ENCODE results near the gene DDX6.

DDX6 gene

DNA sequence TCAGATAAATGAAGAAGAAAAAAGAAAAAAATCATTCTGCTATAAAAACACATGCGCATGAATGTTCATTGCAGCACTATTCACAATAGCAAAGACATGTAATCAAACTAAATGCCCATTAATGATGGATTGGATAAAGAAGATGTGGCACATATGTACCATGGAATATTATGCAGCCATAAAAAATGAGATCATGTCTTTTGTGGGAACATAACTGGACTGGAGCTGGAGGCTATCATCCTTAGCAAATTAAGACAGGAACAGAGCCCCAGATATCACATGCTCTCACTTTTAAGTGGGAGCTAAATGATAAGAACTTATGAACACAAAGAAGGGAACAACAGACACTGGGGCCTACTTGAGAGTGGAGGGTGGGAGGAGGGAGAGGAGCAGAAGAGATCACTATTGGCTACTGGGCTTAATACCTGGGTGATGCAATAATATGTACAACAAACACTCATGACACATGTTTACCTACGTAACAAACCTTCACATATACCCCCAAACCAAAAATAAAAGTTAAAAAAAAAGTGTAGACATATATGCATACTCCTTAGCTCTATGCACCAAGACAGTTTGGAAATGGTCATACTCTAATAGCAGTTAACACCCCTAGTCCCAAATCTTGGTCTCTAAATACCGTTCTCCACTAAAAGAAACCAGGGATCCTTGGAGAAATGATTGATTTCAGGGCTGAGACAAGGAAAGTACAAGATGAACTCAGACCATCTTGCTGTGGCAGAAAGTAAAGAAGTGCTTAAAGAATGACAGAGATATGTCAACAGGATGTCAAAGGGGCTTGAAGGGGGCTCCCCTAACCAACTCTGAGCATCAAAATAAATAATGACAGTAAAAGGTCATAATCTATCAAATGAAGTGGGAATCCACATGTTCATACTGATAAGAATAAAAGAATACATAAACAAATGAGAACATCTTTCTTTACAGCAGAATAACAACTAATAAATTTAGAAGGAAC is 17.1 kb upstream of the DDX6 start:
- TF ChIP-seq BACH2 (CRISPR knock-in tag; IDR thresholded peaks at IDR 0.05; ENCODE audit: borderline replicate concordance) (no peak), TCF4 (CRISPR knock-in tag; IDR thresholded peaks at IDR 0.05; ENCODE audit: borderline replicate concordance) (no peak), ISL1 (CRISPR knock-in tag; IDR thresholded peaks at IDR 0.05) (no peak), CSDC2 (CRISPR knock-in tag; IDR thresholded peaks at IDR 0.05) (no peak), ZNF70 (CRISPR knock-in tag; IDR thresholded peaks at IDR 0.05) (no peak), SNAI2 (CRISPR knock-in tag; IDR thresholded peaks at IDR 0.05) (no peak), OSR1 (CRISPR knock-in tag; IDR thresholded peaks at IDR 0.05) (no peak), GLIS3 (CRISPR knock-in tag; IDR thresholded peaks at IDR 0.05) (no peak), ESRRG (CRISPR knock-in tag; IDR thresholded peaks at IDR 0.05) (no peak), ZFP3 (CRISPR knock-in tag; IDR thresholded peaks at IDR 0.05) (no peak), ZNF8 (CRISPR knock-in tag; IDR thresholded peaks at IDR 0.05) (no peak), TSHZ2 (CRISPR knock-in tag; IDR thresholded peaks at IDR 0.05) (no peak)
- TF ChIP-seq, protein P1, sequence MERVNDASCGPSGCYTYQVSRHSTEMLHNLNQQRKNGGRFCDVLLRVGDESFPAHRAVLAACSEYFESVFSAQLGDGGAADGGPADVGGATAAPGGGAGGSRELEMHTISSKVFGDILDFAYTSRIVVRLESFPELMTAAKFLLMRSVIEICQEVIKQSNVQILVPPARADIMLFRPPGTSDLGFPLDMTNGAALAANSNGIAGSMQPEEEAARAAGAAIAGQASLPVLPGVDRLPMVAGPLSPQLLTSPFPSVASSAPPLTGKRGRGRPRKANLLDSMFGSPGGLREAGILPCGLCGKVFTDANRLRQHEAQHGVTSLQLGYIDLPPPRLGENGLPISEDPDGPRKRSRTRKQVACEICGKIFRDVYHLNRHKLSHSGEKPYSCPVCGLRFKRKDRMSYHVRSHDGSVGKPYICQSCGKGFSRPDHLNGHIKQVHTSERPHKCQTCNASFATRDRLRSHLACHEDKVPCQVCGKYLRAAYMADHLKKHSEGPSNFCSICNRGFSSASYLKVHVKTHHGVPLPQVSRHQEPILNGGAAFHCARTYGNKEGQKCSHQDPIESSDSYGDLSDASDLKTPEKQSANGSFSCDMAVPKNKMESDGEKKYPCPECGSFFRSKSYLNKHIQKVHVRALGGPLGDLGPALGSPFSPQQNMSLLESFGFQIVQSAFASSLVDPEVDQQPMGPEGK (CRISPR knock-in tag; IDR thresholded peaks at IDR 0.05; ENCODE audit: borderline replicate concordance): no peak
- TF ChIP-seq, protein P2, sequence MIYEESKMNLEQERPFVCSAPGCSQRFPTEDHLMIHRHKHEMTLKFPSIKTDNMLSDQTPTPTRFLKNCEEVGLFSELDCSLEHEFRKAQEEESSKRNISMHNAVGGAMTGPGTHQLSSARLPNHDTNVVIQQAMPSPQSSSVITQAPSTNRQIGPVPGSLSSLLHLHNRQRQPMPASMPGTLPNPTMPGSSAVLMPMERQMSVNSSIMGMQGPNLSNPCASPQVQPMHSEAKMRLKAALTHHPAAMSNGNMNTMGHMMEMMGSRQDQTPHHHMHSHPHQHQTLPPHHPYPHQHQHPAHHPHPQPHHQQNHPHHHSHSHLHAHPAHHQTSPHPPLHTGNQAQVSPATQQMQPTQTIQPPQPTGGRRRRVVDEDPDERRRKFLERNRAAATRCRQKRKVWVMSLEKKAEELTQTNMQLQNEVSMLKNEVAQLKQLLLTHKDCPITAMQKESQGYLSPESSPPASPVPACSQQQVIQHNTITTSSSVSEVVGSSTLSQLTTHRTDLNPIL (CRISPR knock-in tag; IDR thresholded peaks at IDR 0.05; ENCODE audit: low read depth): no peak
- TF ChIP-seq, protein P3, sequence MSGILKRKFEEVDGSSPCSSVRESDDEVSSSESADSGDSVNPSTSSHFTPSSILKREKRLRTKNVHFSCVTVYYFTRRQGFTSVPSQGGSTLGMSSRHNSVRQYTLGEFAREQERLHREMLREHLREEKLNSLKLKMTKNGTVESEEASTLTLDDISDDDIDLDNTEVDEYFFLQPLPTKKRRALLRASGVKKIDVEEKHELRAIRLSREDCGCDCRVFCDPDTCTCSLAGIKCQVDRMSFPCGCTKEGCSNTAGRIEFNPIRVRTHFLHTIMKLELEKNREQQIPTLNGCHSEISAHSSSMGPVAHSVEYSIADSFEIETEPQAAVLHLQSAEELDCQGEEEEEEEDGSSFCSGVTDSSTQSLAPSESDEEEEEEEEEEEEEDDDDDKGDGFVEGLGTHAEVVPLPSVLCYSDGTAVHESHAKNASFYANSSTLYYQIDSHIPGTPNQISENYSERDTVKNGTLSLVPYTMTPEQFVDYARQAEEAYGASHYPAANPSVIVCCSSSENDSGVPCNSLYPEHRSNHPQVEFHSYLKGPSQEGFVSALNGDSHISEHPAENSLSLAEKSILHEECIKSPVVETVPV (CRISPR knock-in tag; IDR thresholded peaks at IDR 0.05): no peak
- ATAC-seq: no peak

DNA sequence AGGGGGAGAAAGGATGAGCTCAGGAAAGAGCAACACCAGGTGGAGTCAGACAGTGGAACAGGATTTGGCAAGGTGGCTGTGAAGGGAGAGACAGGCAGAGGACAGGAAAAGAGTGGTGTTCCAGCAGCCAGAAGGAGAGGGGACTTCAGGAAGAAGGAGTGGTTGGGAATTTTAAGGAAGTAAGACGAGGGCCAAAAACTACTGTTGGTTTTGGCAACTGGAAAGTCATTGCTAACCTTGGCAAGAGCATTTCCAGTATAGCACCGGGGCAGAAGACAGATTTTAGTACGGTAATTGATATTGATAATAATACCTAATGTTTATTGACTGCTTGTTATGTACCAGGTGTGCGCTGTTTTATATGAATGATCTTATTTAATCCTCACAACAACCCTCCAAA is 15.4 kb upstream of the DDX6 start:
- no peak for TF ChIP-seq SNAI2 (CRISPR knock-in tag; IDR thresholded peaks at IDR 0.05)
- TF ChIP-seq ISL1 (CRISPR knock-in tag; IDR thresholded peaks at IDR 0.05): no peak
- TF ChIP-seq GLIS3 (CRISPR knock-in tag; IDR thresholded peaks at IDR 0.05): no peak
- no peak for TF ChIP-seq ZNF70 (CRISPR knock-in tag; IDR thresholded peaks at IDR 0.05)
- no peak for TF ChIP-seq TSHZ2 (CRISPR knock-in tag; IDR thresholded peaks at IDR 0.05)
- no peak for TF ChIP-seq ZNF8 (CRISPR knock-in tag; IDR thresholded peaks at IDR 0.05)
- no peak for TF ChIP-seq PPARA (CRISPR knock-in tag; IDR thresholded peaks at IDR 0.05; ENCODE audit: borderline replicate concordance)
- no peak for TF ChIP-seq BACH2 (CRISPR knock-in tag; IDR thresholded peaks at IDR 0.05; ENCODE audit: borderline replicate concordance)
- ATAC-seq: no peak

- no peak for ATAC-seq
- TF ChIP-seq CSDC2 (CRISPR knock-in tag; IDR thresholded peaks at IDR 0.05): no peak
- no peak for TF ChIP-seq ZFP30 (CRISPR knock-in tag; IDR thresholded peaks at IDR 0.05)
- no peak for TF ChIP-seq TOX (CRISPR knock-in tag; IDR thresholded peaks at IDR 0.05; ENCODE audit: borderline replicate concordance)
- no peak for TF ChIP-seq ZNF70 (CRISPR knock-in tag; IDR thresholded peaks at IDR 0.05)
- no peak for TF ChIP-seq BACH2 (CRISPR knock-in tag; IDR thresholded peaks at IDR 0.05; ENCODE audit: borderline replicate concordance)
Observed at GRCh38 chr11:118804094-118804493, 13.1 kb upstream of the DDX6 start.
